Trophoblast cell (in vitro differentiated cells and primary cell): ENCODE results near the gene SST. TPM values are rescaled to one million over a fixed set of nuclear protein-coding genes. Genes with fewer than 3 reads are reported as not detected.

ENCODE experiments used
- DNase-seq, 2 donors: peaks; one replicate each; pipeline ENCODE4 v3.0.0-alpha.2; 2016
- H2AFZ ChIP-seq: 2 replicates; pipeline ENCODE4 v1.6.1; 2013; ENCODE audit warnings: low read length, moderate library complexity, mild to moderate bottlenecking; ENCODE audit not compliant: insufficient read depth, poor library complexity
- H2AK5ac ChIP-seq: 2 replicates; pipeline ENCODE4 v1.6.1; 2013; ENCODE audit warnings: mild to moderate bottlenecking, low read length
- H2BK120ac ChIP-seq: 2 replicates; pipeline ENCODE4 v1.6.1; 2013; ENCODE audit warnings: low read length, mild to moderate bottlenecking, moderate library complexity; ENCODE audit not compliant: insufficient read depth, poor library complexity
- H2BK12ac ChIP-seq: 2 replicates; pipeline ENCODE4 v1.6.1; 2013; ENCODE audit warnings: mild to moderate bottlenecking, low read length, moderate library complexity
- H2BK5ac ChIP-seq: 2 replicates; pipeline ENCODE4 v1.6.1; 2013; ENCODE audit warnings: low read length, low read depth, moderate library complexity, mild to moderate bottlenecking; ENCODE audit not compliant: poor library complexity
- H3K14ac ChIP-seq: 2 replicates; pipeline ENCODE4 v1.6.1; 2013; ENCODE audit warnings: mild to moderate bottlenecking, low read length
- H3K18ac ChIP-seq: 2 replicates; pipeline ENCODE4 v1.6.1; 2013; ENCODE audit warnings: mild to moderate bottlenecking, low read length
- H3K23ac ChIP-seq: 2 replicates; pipeline ENCODE4 v1.6.1; 2013; ENCODE audit warnings: low read length
- H3K27ac ChIP-seq: 2 replicates; pipeline ENCODE4 v1.5.1; 2013; ENCODE audit warnings: low read depth, mild to moderate bottlenecking, inconsistent platforms, low read length, moderate library complexity
- H3K27me3 ChIP-seq: 2 replicates; pipeline ENCODE4 v1.6.1; 2013; ENCODE audit warnings: inconsistent platforms, mild to moderate bottlenecking, low read length, moderate library complexity; ENCODE audit not compliant: insufficient read depth
- H3K36me3 ChIP-seq, 2 experiments: 1 replicate in 1 of 2; 2 replicates in 1 of 2; pipeline ENCODE4 v1.6.1; 2013; ENCODE audit warnings: low read length in 2 of 2, mild to moderate bottlenecking in 2 of 2, moderate library complexity in 1 of 2; ENCODE audit not compliant: insufficient read depth in 2 of 2, control insufficient read depth in 1 of 2
- H3K4ac ChIP-seq: 2 replicates; pipeline ENCODE4 v1.6.1; 2013; ENCODE audit warnings: low read depth, mild to moderate bottlenecking, low read length, moderate library complexity
- H3K4me1 ChIP-seq, 2 experiments: 1 replicate in 1 of 2; 2 replicates in 1 of 2; pipeline ENCODE4 v1.6.1; 2013; ENCODE audit warnings: low read length in 2 of 2, mild to moderate bottlenecking in 2 of 2, moderate library complexity in 1 of 2; ENCODE audit not compliant: insufficient read depth in 2 of 2, control insufficient read depth in 1 of 2
- H3K4me2 ChIP-seq: 2 replicates; pipeline ENCODE4 v1.6.1; 2013; ENCODE audit warnings: inconsistent platforms, mild to moderate bottlenecking, low read length, moderate library complexity
- H3K4me3 ChIP-seq: 2 replicates; pipeline ENCODE4 v1.5.1; 2013; ENCODE audit warnings: mild to moderate bottlenecking, low read depth, low read length, inconsistent platforms
- H3K79me1 ChIP-seq: one replicate; pipeline ENCODE4 v1.6.1; 2013; ENCODE audit warnings: low read length
- H3K79me2 ChIP-seq: 2 replicates; pipeline ENCODE4 v1.6.1; 2013; ENCODE audit warnings: low read length, mild to moderate bottlenecking; ENCODE audit not compliant: control insufficient read depth, insufficient read depth, poor library complexity
- H3K9ac ChIP-seq: 2 replicates; pipeline ENCODE4 v1.6.1; 2013; ENCODE audit warnings: mild to moderate bottlenecking, low read length
- H3K9me3 ChIP-seq: 2 replicates; pipeline ENCODE4 v1.6.1; 2013; ENCODE audit warnings: low read depth, mild to moderate bottlenecking, control low read depth, inconsistent platforms, low read length; ENCODE audit not compliant: insufficient read depth
- H4K12ac ChIP-seq: 2 replicates; pipeline ENCODE4 v1.6.1; 2013; ENCODE audit warnings: low read depth, mild to moderate bottlenecking, low read length, moderate library complexity
- H4K8ac ChIP-seq: 2 replicates; pipeline ENCODE4 v1.6.1; 2013; ENCODE audit warnings: low read depth, mild to moderate bottlenecking, low read length, moderate library complexity
- H4K91ac ChIP-seq: one replicate; pipeline ENCODE4 v1.6.1; 2013; ENCODE audit warnings: low read depth, mild to moderate bottlenecking, low read length, moderate library complexity
- WGBS: extraction: QIAGEN DNeasy Blood & Tissue Kit; methylation state at CpG from one replicate; pipeline ENCODE4 v1.1.7; 2013; ENCODE audit warnings: missing lambda C conversion rate; ENCODE audit not compliant: insufficient read length, insufficient coverage; ENCODE audit errors: extremely low coverage; 5-methylcytosine and 5-hydroxymethylcytosine counted together
- polyA plus RNA-seq: library from polyadenylated mRNA; stranded (reverse); fragments of 200-250 nt; gene quantifications from 2 replicates; pipeline ENCODE4 v1.2.3, GENCODE V29; 2013

Gene SST
- polyA plus RNA-seq = 1.00 and 1.0 TPM in 2 replicates

- WGBS = no CpG with 5 or more reads among the region's 46 CpGs
- H3K4ac ChIP-seq = no peak within 1 kb of the TSS
Observed at GRCh38 chr3:187669675-187670504, at the start of gene SST. Gene SST (minus strand): TSS chr3:187670394. CDS start chr3:187670291, 103 bp downstream.

DNA sequence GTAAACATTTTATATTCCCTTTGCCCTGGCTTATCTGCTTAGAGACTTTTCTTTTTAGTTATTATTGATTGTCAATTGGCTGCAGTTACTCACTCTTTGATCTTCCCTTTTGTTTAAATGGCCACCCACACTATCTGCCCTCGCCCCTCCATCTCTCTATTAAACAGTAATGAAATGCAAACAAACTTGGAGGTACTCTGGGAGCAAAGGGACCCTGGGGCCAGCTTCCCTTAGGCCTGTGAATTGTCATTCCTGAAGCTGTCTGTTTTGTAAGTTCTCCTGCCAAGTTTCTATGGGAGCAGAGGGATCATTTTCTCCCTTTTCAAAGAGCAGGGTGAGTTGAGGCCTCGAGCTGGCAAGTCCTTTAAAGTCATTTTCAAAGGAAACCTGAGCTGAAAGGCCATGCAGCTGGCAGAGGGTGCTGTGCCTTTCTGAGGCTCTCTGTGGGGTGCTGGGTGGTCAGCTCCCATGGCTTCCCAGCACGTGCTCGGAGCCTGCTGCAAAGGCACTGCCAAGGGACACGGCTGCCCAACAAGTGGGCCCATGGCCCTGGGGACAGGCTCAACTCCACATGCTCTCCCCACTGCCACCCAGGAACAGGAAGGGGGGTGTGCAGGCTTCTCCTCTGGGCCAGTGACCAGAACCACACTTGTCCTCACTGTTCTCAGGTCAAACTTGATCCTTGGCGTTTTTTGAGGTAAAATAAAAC lies 49.6 kb upstream of the SST start:
- Histone ChIP-seq H2BK120ac (no peak overlapping the region), H4K8ac (no peak overlapping the region), H3K27ac (no peak overlapping the region), H4K91ac (no peak overlapping the region), H3K14ac (no peak overlapping the region), H3K4ac (no peak overlapping the region), H2AK5ac (no peak overlapping the region), H3K4me2 (no peak overlapping the region), H2BK12ac (no peak overlapping the region), H2BK5ac (no peak overlapping the region), H4K12ac (no peak overlapping the region), H3K9me3 (no peaks in the 10 kb centered on the region), H3K9ac (no peak overlapping the region), H3K18ac (no peak overlapping the region), H3K36me3 (peaks cover 10 to 20% of the 10 kb centered on the region in 2 experiments), H3K4me1 (no peaks in the 10 kb centered on the region), H3K4me3 (no peak overlapping the region), H2AFZ (no peak overlapping the region), H3K23ac (no peak overlapping the region), H3K79me1 (no peaks in the 10 kb centered on the region), H3K79me2 (no peaks in the 10 kb centered on the region), H3K27me3 (no peaks in the 10 kb centered on the region)
- WGBS = no CpG with 5 or more reads among the region's 6 CpGs
- DNase-seq = no peak

More at GRCh38 chr3:187669675-187670504, at the start of gene SST:
- Histone ChIP-seq H2BK120ac (no peak within 1 kb of the TSS), H4K8ac (no peak within 1 kb of the TSS), H2BK5ac (no peak within 1 kb of the TSS), H3K23ac (no peak within 1 kb of the TSS), H3K4me2 (peak within 1 kb of the TSS; percentile 14), H3K4me3 (no peak within 1 kb of the TSS), H3K27ac (no peak within 1 kb of the TSS), H2AK5ac (no peak within 1 kb of the TSS), H4K12ac (no peak within 1 kb of the TSS), H3K4me1 (peaks cover 7 to 15% of the 10 kb centered on the region in 2 experiments), H3K14ac (no peak within 1 kb of the TSS), H2BK12ac (no peak within 1 kb of the TSS), H3K9me3 (no peaks in the 10 kb centered on the region), H3K36me3 (no peaks in the 10 kb centered on the region), H3K9ac (no peak within 1 kb of the TSS), H3K79me1 (no peaks in the 10 kb centered on the region), H3K79me2 (no peaks in the 10 kb centered on the region), H3K18ac (no peak within 1 kb of the TSS), H4K91ac (no peak within 1 kb of the TSS), H2AFZ (no peak within 1 kb of the TSS), H3K27me3 (no peaks in the 10 kb centered on the region)
- DNase-seq = peak; percentile 10 to 59

DNA sequence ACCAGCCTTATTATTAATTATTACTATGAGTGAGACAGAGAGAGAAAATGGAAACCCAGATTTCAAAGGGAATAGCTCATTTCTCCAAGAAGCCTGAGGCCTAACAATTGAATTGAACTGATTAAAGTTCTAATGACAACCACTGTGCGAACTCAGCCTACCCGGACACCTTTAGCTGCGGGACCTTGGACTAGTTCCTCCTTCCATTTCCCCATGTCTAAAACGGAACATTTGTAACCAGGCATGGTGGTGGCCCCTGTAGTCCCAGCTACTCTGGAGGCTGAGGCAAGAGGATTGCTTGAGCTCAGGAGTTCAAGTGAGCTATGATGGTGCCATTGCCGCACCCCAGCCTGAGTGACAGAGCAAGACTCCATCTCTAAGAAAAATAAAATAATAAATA lies 48.6 kb upstream of the SST start:
- H4K91ac ChIP-seq = no peak overlapping the region
- H3K14ac ChIP-seq = no peak overlapping the region
- H2BK120ac ChIP-seq = no peak overlapping the region
- H3K4me1 ChIP-seq = no peaks in the 10 kb centered on the region
- H2AK5ac ChIP-seq = no peak overlapping the region
- H3K27me3 ChIP-seq = no peaks in the 10 kb centered on the region
- no peaks in the 10 kb centered on the region for H3K79me2 ChIP-seq
- H4K12ac ChIP-seq = no peak overlapping the region
- no peak overlapping the region for H2AFZ ChIP-seq
- no peak overlapping the region for H3K4me3 ChIP-seq
- H4K8ac ChIP-seq = no peak overlapping the region
- no peaks in the 10 kb centered on the region for H3K9me3 ChIP-seq
- H3K36me3 ChIP-seq = peaks cover 7 to 16% of the 10 kb centered on the region in 2 experiments
- WGBS = no CpG with 5 or more reads among the region's 5 CpGs
- H3K27ac ChIP-seq = no peak overlapping the region
- no peak overlapping the region for H3K9ac ChIP-seq
- no peak overlapping the region for H3K18ac ChIP-seq
- no peak overlapping the region for H2BK5ac ChIP-seq
- no peak overlapping the region for H2BK12ac ChIP-seq
- no peak overlapping the region for H3K23ac ChIP-seq
- no peaks in the 10 kb centered on the region for H3K79me1 ChIP-seq
- no peak overlapping the region for H3K4me2 ChIP-seq
- no peak for DNase-seq
- no peak overlapping the region for H3K4ac ChIP-seq

GRCh38 chr3:187717572-187717971 lies 47.4 kb upstream of the SST start:
- Histone ChIP-seq H3K23ac (no peak overlapping the region), H2BK12ac (no peak overlapping the region), H3K36me3 (peaks cover 6 to 11% of the 10 kb centered on the region in 2 experiments), H3K27ac (no peak overlapping the region), H4K12ac (no peak overlapping the region), H3K9me3 (no peaks in the 10 kb centered on the region), H2BK120ac (no peak overlapping the region), H2AFZ (no peak overlapping the region), H4K91ac (no peak overlapping the region), H2BK5ac (no peak overlapping the region), H3K79me2 (no peaks in the 10 kb centered on the region), H3K14ac (no peak overlapping the region), H2AK5ac (no peak overlapping the region), H3K79me1 (no peaks in the 10 kb centered on the region), H3K18ac (no peak overlapping the region), H3K4me3 (no peak overlapping the region), H4K8ac (no peak overlapping the region), H3K27me3 (no peaks in the 10 kb centered on the region), H3K4me1 (no peaks in the 10 kb centered on the region), H3K4me2 (no peak overlapping the region), H3K9ac (no peak overlapping the region), H3K4ac (no peak overlapping the region)
- no CpG with 5 or more reads among the region's 1 CpG for WGBS
- no peak for DNase-seq
